Stimulated activated CD8-positive, alpha-beta memory T cell treated with anti-CD3 and anti-CD28 coated beads, Interleukin-4, amount 100 ng/mL, for 1 hour (primary cell): Measurements from ENCODE around the gene HUS1B.
"Not testable (repeated sequence)": the region's sequence is repeated elsewhere in the genome, so short reads cannot be mapped to it uniquely, and the experiment has no call there.

ENCODE experiments used
- DNase-seq, 2 donors: peaks; one replicate each; pipeline ENCODE4 v3.0.0-alpha.2; 2020; ENCODE audit warnings: low read depth in 2 of 2, low spot score in 1 of 2

HUS1B gene

GRCh38 chr6:679282-679681, 22.4 kb upstream of the HUS1B start:
- no peak for DNase-seq

DNA sequence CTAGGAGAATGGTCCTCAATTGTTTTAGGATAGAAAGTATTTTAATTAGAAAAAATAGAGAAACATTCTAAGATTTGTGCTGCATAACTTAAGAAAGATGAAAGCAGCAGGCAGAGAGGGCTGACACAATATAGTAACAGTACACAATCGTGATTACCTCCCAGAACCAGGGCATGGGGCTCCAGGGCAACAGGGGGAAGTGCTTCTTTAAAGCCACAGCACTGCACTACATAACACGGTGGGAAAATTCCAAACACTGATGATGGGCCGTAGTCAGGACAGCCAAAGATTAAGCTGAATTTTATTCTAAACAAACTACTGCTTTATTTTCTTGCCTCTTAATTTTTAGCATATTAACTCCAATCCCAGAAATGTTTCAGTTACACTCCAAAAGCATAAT, 21.6 kb upstream of the HUS1B start:
- no peak for DNase-seq

GRCh38 chr6:677919-678318, 21.0 kb upstream of the HUS1B start:
- no peak for DNase-seq

DNA sequence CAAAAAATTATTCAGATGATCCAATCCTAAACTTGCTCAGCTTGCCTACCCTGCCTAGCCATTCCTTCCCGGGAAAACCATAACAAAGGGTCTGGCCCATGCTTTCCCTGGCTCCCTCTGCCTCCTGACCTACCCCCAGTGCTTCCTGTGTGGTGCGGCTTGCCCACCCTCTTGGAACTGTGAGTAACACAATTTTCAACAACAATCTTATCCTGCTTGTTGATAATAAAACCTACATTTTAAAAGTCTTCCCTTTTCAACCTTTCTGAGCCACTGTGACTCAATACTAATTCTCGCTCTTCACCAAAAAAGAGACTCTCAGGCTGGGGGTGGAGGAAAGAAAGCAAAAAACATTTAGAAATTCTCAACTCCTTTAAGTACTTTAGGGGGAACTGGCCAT, 18.1 kb upstream of the HUS1B start:
- no peak for DNase-seq

- no peak for DNase-seq
These were observed 17.5 kb upstream of the HUS1B start for GRCh38 chr6:674406-674805.

- DNase-seq = no peak
These were observed 10.5 kb upstream of the HUS1B start for GRCh38 chr6:667253-667927.

DNA sequence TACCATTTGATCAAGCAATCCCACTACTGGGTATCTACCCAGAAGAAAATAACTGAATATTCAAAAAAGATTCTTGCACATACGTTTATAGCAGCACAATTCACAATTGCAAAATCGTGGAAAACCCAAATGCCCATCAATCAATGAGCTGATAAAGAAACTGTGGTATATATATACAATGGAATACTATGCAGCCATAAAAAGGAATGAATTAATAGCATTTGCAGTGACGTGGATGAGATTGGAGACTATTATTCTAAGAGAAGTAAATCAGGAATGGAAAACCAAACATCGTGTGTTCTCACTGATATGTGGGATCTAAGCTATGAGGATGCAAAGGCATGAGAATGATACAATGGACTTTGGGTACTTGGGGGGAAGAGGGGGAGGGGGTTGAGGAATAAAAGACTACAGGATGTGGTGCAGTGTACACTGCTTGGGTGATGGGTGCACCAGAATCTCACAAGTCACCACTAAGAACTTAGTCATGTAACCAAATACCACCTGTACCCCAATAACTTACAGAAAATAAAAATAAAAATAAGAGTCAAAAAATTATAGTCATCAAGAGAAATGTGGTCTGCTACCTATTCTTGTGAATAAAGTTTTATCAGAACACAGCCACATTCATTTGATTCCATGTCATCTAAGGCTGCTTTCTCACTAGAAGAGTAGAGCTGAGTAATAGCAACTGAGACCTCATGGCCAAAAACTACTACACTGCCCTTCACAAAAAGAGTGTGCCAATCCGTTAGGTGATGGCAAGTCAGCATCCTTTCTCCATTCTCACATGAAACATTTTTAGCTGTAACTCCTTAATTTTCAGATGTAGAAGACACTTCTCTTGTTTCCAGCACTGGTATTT, 8.7 kb upstream of the HUS1B start:
- DNase-seq = no peak

DNA sequence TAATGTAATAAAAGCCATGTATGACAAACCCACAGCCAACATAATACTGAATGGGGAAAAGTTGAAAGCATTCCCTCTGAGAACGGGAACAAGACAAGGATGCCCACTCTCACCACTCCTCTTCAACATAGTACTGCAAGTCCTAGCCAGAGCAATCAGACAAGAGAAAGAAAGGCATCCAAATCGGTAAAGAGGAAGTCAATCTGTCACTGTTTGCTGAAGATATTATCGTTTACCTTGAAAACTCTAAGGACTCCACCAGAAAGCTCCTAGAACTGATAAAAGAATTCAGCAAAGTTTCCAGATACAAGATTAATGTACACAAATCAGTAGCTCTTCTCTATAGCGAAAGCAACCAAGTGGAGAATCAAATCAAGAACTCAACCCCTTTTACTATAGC, 6.9 kb upstream of the HUS1B start:
- DNase-seq = not testable (repeated sequence)

- DNase-seq = no peak
These were observed 3.0 kb upstream of the HUS1B start for GRCh38 chr6:659716-660581.

DNA sequence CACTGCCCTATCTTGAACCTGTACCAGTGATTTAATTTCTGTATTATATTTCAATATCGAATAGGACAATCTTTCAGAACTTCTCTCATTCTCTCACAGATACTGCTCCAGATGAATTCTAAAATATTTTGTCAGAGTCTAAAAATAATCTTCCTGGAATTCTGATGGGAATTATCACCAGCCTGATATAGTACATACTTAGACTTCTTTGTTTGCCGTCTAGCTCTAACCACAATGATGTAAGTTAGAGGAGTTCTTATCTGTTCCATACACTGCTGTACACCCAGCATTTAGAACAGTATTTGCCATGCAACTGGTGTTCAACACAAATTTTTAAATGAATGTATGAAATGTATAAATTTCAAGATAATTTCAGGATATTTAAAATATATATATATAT, 1.3 kb upstream of the HUS1B start:
- no peak for DNase-seq

DNA sequence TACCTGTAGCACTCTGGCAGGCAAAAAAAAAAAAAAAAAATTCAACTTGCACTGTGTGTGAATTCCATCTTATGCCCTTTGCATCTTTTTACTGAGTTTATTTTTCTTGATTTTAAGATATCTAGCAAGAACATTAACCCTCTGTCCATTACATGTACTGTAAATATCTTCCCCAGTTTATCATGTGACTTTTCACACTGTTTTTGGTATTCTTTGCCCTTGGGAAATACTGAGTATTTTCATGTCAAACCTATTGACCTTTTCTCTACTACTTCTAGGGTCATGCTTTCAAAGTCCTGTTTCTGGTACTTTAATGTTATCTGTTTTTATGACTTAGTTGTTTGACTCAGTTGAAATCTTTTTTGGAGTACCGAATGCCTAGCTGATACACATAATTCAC, 843 bp upstream of the HUS1B start:
- DNase-seq = no peak

DNA sequence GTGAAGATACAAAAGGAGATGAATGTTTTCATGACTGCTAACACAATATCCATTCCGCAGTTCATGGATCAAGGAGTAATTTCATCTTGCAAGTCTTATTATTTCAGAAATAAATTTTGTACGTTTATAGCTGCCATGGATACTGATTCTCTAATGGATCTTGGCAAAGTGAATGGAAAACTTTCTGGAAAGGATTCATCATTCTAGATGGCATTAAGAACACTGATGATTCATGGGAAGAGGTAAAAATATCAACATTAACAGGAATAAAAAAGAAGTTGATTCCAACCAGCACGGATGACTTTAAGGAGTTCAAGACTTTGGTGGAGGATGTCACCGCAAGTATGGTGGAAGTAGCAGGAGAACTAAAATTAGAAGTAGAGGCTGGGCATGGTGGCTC, 2.8 kb downstream of the HUS1B start:
- DNase-seq = no peak

GRCh38 chr6:652865-653264, 4.0 kb downstream of the HUS1B start:
- no peak for DNase-seq

- no peak for DNase-seq
These were observed 6.8 kb downstream of the HUS1B start for GRCh38 chr6:650098-650497.

- DNase-seq = no peak
These were observed 14.1 kb downstream of the HUS1B start for GRCh38 chr6:642805-643204.

GRCh38 chr6:641225-641985, 15.5 kb downstream of the HUS1B start:
- DNase-seq = no peak

GRCh38 chr6:636488-636887, 20.4 kb downstream of the HUS1B start:
- DNase-seq = no peak

DNA sequence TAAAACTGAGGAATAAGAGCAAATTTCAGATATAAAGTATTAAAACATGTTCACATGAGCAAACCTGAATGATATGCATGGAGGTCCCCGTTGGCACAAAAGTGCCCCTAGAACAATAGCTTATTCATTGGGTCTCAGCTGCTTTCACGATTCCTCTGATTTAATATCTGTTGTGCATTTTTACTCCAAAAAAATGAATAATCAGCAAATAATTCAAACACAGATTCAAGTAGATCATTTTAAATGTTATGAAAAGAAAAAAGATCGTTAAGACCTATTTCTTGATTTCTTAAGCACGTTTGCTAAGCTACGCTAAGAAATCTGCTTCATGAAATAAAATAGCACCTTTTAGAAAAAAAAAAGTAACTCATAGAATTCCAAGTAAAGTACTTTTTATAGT, 21.7 kb downstream of the HUS1B start:
- DNase-seq = no peak

DNA sequence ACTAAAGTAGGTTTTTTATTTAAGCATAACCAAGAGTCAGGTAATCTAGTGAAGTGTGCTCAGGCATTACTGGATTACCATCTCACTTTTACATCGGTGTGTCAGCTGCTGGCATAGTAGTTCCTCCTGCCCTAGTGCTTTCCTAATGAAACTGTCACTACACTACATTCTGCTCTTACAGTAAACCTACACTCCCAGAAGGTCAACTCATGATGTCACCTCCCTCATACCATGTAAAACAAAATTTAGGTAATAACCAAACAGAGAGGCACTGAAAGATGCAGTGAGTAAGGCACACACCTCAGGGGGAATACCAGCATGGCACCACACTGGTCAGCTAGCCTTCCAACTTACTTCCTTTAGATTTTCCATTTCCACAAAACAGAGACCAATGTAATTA, 23.3 kb downstream of the HUS1B start:
- DNase-seq = no peak

DNA sequence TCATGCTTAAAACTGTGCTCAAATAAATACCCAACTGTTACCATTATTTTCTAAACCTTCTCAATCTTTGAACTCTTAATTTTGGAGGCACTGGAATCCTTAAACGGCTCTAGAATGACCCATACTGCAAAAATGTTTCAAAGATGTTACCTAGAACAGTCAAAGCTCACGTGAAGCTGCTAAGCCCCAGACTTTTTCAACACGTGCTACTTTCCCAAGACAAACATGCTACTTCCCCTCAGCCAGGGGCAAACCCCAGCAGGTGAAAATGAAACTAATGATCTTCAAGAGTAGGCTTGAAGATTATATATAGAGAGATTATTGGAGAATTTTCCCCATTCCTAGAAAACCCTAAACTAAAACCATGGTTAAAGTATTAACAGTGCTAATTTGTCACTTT, 28.1 kb downstream of the HUS1B start:
- no peak for DNase-seq

DNA sequence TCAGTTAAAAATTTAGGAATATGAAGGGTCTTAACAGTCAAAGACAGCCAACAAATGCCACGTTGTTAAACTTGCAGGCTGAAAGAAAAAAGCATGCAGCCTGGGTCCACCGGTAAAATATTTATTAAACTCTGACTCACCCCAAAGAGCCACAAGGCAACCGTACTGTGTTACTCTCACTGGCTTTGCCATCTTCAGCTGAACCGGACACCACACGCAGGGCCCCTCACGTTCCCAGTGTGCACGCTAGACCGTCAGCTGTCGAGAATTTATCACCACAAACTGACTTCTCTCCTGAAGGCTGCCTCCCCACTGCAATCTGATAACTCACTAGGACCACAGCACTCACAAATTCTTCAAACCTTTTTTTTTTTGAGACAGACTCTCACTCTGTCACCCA, 30.7 kb downstream of the HUS1B start:
- DNase-seq = no peak
